SIG-M5 treated with dmso at 0.1 percent for 504 hours (cell line): ENCODE results near the gene MAP3K21.

Experiments
- DNase-seq: peaks from one replicate; lab custom pipeline; 2025; ENCODE audit not compliant: unreplicated experiment; lab: John Stamatoyannopoulos, UW

The MAP3K21 gene

DNA sequence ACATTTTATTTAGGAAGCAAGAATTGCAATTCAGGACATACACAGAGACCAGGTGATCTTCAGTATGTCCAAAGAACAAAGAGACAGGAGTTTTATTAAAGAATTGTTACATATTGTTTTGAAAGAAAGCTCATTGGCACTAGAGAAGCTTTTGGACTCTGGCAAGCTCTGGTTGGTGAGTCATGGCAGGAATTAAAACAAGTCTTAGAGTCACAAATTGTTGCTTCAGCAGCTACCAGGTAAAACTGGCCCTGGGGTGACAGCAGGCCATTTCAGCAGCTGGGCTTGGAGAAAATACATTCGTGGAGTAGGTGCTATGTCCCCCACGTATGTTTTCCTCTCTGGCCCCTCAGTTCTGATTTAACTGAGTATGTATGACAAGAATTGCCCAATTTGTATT lies 58.8 kb downstream of the MAP3K21 start:
- DNase-seq = no peak

- no peak for DNase-seq
These were observed 60.1 kb downstream of the MAP3K21 start for GRCh38 chr1:233387585-233387984.

DNA sequence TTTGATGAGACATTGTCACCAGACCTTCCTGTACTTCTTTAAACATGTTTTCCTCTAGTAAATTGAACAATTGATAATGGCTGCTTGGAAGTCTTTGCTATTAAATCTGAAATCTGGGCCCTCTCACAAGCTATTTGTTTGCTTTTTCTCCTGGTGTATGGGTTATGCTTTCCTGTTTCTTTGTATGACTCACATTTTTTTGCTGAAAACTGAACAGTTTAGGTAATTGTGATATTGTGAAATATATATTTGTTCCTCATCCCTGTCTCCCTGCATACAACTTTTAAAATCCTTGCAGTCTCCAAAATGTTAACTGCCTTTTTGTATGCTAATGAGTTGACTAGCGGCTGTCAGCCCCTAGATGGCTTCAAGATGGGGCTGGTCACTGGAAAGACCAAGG lies 61.6 kb downstream of the MAP3K21 start:
- DNase-seq = no peak

DNA sequence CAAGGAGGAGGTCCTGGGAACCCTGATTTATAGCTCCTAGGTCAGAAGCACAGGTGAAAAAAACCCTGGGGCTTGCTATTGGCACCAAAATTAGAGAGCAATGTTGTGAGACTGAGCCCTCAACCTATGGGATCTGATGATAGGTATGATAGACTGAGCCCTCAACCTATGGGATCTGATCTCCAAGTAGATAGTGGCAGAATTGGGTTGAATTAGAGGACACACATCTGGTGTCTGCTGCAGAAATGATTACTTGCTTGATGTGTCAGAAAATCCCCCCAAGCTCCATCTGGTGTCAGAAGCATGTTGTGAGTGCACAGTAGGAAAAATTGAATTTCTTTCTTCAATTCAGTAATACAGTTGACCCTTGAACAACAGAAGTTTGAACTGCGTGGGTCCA lies 62.4 kb downstream of the MAP3K21 start:
- DNase-seq = no peak

DNA sequence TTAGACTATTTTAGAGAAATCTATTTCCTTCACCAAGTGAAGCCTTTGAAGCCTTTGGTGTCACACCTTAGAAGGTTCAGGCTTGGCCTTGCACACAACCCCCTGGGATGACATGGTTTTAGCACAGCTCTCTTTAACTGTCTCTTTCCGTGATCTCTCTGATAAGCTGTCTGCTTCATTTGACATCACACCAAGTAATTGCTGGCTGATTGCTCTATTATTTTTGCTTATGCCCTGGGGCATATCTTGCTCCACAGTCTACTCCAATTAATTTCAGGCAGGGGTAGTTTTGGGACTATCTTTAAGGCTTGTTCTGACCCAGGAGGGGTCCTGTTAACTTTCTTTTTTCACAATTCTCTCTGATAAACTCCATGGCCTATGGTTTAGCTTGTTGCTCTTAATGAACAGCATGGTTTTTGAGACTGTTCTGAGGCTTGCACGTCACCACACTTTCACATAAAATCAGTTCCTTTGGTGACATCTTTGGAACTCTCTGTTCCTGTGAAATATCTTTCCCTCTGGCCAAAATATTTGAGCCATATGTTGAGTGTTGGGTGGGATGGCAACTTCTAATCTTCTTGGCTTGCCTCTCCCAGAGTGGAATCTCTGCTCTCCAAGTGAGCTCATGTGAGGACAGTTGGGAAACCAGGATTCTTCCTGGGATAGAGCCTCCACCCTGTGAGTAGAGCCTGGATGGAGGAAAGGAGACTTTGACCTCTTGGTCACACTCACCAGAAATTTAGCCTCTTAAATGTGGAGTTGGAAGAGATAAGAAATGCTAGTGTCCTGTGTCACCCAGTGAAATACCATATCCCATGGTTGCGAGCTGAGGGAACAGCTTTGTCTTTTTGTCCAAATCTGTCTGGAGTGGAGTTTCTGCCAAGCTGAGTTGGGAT lies 63.6 kb downstream of the MAP3K21 start:
- no peak for DNase-seq

GRCh38 chr1:233393084-233393840 lies 65.7 kb downstream of the MAP3K21 start:
- DNase-seq = no peak

DNA sequence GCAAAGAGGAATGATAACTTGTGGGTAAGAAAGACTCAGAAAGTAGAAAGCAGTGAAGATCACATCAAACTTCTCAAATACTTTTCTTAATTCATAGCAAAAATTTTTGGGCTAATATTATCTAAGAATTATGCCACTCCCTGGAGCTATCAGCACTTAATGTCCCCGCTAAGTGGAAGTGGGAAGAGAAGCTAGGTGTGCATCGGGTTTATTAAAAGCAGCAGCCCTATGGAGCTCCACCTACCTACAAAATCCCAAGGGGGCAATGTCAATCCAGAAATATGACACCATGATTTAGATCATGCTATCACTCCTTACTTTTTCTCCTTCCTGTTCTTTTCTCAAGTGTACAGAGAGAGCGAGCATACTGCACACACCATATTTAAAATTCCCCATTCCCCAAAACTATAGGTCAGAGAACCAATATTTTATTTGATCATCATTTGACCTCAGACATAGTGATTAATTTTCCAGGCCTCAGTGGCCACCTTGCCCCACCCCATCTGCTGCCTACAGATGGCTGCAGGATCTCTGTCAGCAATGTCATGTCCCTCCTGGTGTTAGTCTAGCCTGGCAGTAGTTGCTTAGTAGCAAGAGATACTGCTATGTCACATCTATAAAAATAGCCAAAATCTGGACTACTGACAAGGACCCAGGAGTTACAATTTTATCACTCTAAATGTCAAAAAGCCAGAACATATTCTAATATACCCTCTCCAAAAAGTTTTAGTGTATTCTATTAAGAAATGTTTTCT lies 66.6 kb downstream of the MAP3K21 start:
- no peak for DNase-seq

DNA sequence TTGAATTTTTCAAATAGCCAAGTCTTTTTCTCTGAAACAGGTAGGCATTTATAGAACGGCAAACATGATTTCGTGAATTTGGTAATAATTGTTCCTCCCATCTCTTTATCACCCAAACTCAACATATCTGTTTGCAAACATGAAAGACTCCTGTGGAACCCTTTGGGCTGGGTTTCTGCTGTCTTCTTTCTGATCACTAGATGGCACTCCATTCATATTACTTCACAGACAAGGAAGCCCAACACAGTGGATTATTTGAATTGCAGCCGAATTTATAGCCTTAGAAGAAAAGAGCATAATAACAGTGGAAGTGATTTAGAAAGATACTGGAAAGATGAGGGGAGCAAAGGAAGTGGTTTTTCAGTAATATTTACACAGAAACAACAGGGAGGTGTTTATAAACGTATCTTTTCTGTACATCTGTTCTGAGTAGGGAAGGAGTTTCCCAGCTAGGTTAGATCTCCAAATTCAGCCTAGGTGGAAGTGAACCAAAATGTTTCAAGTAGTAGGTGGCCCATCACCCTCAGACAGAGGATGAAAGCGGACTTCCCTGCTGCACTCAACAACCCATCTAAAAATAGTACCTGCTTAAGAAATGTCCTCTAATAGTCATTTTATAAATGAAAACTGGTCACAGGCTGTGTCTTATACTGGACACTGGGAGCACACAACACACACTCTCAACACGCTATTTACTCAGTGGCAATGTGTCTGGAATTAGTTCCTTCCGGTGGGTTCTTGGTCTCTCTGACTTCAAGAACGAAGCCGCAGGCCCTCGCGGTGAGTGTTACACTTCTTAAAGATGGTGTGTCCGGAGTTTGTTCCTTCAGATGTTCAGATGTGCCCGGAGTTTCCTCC lies 67.6 kb downstream of the MAP3K21 start:
- DNase-seq = peak; percentile 86

DNA sequence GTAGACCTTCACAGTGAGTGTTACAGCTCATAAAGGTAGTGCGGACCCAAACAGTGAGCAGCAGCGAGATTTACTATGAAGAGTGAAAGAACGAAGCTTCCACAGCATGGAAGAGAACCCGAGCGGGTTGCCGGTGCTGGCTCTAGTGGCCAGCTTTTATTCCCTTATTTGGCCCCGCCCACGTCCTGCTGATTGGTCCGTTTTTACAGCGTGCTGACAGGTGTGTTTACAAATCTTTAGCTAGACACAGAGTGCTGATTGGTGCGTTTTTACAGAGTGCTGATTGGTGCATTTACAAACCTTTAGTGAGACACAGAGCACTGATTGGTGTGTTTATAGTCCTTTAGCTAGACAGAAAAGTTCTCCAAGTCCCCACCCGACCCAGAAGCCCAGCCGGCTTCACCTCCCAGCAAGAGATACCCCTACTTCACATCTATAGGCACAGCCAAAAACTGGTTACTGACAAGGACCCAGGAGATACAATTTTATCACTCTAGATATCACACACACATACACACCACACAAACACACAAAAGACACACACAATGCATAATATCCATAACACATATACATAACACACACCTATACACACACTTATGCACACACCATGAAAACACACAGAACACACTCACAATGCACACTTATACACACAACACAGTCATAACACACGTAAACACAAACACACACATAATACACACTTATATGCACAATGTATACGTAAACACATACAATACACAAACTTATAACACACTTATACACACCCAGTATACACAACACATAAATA lies 68.5 kb downstream of the MAP3K21 start:
- DNase-seq = no peak

- peak; percentile 20 for DNase-seq
These were observed 78.9 kb downstream of the MAP3K21 start for GRCh38 chr1:233406339-233406960.

DNA sequence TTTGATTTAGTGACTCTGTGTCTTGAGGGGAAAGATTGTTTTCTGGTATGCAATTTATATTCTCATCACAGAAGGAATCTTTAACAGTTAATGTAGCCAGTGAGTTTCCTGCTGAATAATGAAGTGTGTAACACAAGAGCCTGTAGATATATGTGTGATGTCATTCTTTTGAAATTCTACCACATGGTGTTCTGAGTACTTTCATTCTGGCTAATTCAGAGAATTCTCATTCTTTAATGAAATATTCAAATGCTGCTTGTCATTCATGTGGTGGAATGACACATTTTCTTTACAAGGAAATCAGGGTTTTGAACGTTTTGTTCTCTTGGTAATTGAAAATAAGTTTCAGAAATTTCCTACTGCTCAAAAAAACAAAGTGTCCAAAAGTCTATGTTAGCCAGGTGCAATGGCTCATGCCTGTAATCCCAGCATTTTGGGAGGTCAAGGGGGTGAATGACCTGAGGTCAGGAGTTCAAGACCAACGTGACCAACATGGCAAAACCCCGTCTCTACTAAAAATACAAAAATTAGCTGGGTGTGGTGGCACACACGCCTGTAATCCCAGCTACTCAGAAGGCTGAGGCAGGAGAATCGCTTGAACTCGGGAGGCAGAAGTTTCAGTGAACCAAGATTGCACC lies 79.6 kb downstream of the MAP3K21 start:
- no peak for DNase-seq

DNA sequence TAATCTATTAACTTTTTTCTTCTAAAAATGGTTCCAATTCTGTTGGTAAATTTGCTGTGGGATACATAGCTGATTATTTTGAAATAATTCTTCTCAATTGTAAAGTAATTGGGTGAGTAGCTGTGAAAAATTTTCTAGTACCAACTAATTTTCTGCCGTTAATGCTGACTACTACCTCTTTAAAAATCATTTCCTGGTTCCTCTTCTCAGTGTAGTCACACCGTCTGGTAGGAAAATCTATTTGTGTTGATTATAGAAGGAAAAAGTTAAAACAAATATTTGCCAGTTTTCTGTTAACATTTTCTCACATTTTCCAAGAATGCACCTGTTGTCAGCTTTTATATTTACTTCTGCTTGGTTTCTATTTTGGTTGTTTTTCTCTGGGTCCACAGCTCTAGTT lies 82.0 kb downstream of the MAP3K21 start:
- no peak for DNase-seq

DNA sequence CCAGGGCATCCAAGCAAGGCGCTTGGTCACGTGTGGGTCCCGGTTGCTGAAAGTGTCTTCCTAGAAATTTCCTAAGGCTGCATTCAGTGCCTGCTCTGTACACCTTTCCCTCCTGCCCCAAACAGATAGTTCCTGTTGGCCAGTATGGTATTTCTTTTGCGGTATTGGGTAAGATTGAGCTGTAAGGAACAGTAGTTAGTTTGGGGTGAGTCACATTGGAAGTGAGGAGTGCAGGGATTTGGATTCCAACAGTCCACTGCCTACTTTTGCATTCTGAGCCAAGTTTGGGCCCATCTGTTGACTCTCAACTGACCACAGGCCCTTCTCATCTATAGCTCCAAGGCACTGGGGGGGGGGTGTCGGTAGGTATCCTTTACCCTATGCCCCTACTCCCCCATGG lies 83.4 kb downstream of the MAP3K21 start:
- DNase-seq = no peak

DNA sequence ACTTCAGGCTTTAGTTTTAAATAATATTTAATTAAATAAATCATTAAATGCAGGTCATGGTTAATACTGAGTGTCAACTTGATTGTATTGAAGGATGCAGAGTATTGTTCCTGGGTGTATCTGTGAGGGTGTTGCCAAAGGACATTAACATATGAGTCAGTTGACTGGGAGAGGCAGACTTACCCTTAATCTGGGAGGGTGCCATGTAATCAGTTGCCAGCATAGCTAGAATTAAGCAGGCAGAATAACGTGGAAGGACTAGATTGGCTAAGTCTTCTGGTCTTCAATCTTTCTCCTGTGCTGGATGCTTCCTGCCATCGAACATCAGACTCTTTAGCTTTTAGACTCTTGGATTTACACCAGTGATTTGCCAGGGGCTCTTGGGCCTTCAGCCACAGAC lies 85.3 kb downstream of the MAP3K21 start:
- DNase-seq = no peak

DNA sequence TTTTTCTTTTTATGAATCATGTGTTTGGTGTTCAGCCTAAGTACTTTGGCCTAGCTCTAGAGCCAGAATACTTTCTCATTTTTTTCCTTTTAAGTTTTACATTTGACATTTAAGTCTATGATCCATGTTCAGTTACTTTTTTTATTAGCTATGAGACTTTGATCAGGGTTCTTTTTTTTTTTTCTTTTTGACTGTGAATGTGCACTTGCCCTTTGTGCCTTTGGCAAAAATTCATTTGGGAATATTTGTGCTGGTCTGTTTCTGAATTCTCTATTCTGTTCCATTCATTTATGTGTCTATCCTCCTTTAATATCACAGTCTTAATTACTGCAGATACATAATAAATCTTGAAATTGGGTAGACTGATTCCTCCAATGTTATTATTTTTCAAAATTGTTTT lies 93.8 kb downstream of the MAP3K21 start:
- no peak for DNase-seq

- DNase-seq = no peak
These were observed 97.3 kb downstream of the MAP3K21 start for GRCh38 chr1:233424779-233425178.

- DNase-seq = no peak
These were observed 100.4 kb downstream of the MAP3K21 start for GRCh38 chr1:233427907-233428306.

- no peak for DNase-seq
These were observed 104.4 kb downstream of the MAP3K21 start for GRCh38 chr1:233431753-233432403.
